ENCODE data around the gene PROX2.

DNA sequence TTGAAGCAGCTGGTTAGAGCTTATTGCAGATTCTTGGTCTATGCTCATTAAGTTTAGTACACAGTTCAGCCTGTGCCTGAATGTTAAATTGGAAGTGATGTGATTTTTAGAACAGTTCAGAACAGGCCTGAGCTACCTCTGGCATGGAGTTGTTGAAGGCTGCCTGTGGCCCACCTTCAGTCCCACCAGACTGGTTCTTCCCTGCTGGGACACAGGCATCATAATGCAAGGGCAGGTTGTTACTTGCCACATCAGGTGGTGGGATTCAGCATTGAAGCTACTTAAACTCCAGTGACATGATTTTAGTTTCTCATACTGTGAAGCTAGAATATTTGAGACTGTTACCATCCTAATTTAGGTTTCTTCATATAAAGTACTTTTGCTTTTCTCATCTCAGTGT, 49.4 kb downstream of the PROX2 start:
- TF ChIP-seq EZH2 (IDR thresholded peaks at IDR 0.05; ENCODE audit: insufficient read depth, poor library complexity, severe bottlenecking) (no peak), EZH2phosphoT487 (IDR thresholded peaks at IDR 0.05; ENCODE audit: insufficient read depth, low read depth) (no peak)

Measured in GM23248 (cell line).